IPS DF 19.7 (cell line): ENCODE data around the gene KCNK3.
"Not testable (repeated sequence)": the region's sequence is repeated elsewhere in the genome, so short reads cannot be mapped to it uniquely, and the experiment has no call there.

Experiments
- DNase-seq: peaks from one replicate; pipeline ENCODE4 v3.0.0-alpha.2; 2013; ENCODE audit warnings: low read depth, low spot score

KCNK3 gene

GRCh38 chr2:26729311-26729710 is 36.8 kb downstream of the KCNK3 start:
- DNase-seq = no peak

- DNase-seq = no peak
Observed at GRCh38 chr2:26730549-26731344, 38.2 kb downstream of the KCNK3 start.

- no peak for DNase-seq
Observed at GRCh38 chr2:26731714-26732113, 39.2 kb downstream of the KCNK3 start.

- DNase-seq = no peak
Observed at GRCh38 chr2:26732446-26732845, 39.9 kb downstream of the KCNK3 start.

GRCh38 chr2:26733413-26733812 is 40.9 kb downstream of the KCNK3 start:
- no peak for DNase-seq

- DNase-seq = no peak
Observed at GRCh38 chr2:26735097-26735496, 42.6 kb downstream of the KCNK3 start.

- no peak for DNase-seq
Observed at GRCh38 chr2:26735883-26736588, 43.5 kb downstream of the KCNK3 start.

GRCh38 chr2:26737221-26737620 is 44.7 kb downstream of the KCNK3 start:
- no peak for DNase-seq

GRCh38 chr2:26738481-26738880 is 46.0 kb downstream of the KCNK3 start:
- no peak for DNase-seq

- DNase-seq = no peak
Observed at GRCh38 chr2:26739514-26739913, 47.0 kb downstream of the KCNK3 start.

GRCh38 chr2:26740346-26740745 is 47.8 kb downstream of the KCNK3 start:
- no peak for DNase-seq

- no peak for DNase-seq
Observed at GRCh38 chr2:26740890-26741302, 48.4 kb downstream of the KCNK3 start.

GRCh38 chr2:26742048-26742770 is 49.7 kb downstream of the KCNK3 start:
- DNase-seq = no peak

- no peak for DNase-seq
Observed at GRCh38 chr2:26743852-26744251, 51.3 kb downstream of the KCNK3 start.

GRCh38 chr2:26744953-26745352 is 52.4 kb downstream of the KCNK3 start:
- no peak for DNase-seq

- DNase-seq = no peak
Observed at GRCh38 chr2:26745609-26746327, 53.2 kb downstream of the KCNK3 start.

GRCh38 chr2:26746934-26747333 is 54.4 kb downstream of the KCNK3 start:
- no peak for DNase-seq

GRCh38 chr2:26749787-26750420 is 57.4 kb downstream of the KCNK3 start:
- DNase-seq = not testable (repeated sequence)

- not testable (repeated sequence) for DNase-seq
Observed at GRCh38 chr2:26750467-26750866, 57.9 kb downstream of the KCNK3 start.

GRCh38 chr2:26752656-26753055 is 60.1 kb downstream of the KCNK3 start:
- no peak for DNase-seq

GRCh38 chr2:26754539-26754938 is 62.0 kb downstream of the KCNK3 start:
- no peak for DNase-seq
